GM21423 (cell line): ENCODE results near the gene PFKL.

ENCODE experiments used
- ATAC-seq: cut with Tn5 transposase; IDR thresholded peaks from one replicate; pipeline ENCODE4 v1.9.1; 2021; ENCODE audit warnings: mild to moderate bottlenecking, moderate library complexity; ENCODE audit not compliant: unreplicated experiment

PFKL gene

GRCh38 chr21:44310628-44311507 is 11.0 kb downstream of the PFKL start:
- no peak for ATAC-seq

GRCh38 chr21:44312089-44312488 is 12.2 kb downstream of the PFKL start:
- ATAC-seq = no peak

GRCh38 chr21:44312716-44313115 is 12.9 kb downstream of the PFKL start:
- no peak for ATAC-seq

GRCh38 chr21:44313451-44313850 is 13.6 kb downstream of the PFKL start:
- no peak for ATAC-seq

GRCh38 chr21:44314128-44314527 is 14.3 kb downstream of the PFKL start:
- no peak for ATAC-seq

- no peak for ATAC-seq
Measured at GRCh38 chr21:44314561-44314960, 14.7 kb downstream of the PFKL start.

- ATAC-seq = no peak
Measured at GRCh38 chr21:44315691-44316203, 15.9 kb downstream of the PFKL start.

GRCh38 chr21:44316277-44316900 is 16.5 kb downstream of the PFKL start:
- no peak for ATAC-seq

- no peak for ATAC-seq
Measured at GRCh38 chr21:44317241-44317782, 17.5 kb downstream of the PFKL start.

GRCh38 chr21:44317871-44318270 is 18.0 kb downstream of the PFKL start:
- ATAC-seq = no peak

- no peak for ATAC-seq
Measured at GRCh38 chr21:44318489-44319285, 18.8 kb downstream of the PFKL start.

- ATAC-seq = no peak
Measured at GRCh38 chr21:44319407-44320065, 19.7 kb downstream of the PFKL start.

GRCh38 chr21:44320847-44321246 is 21.0 kb downstream of the PFKL start:
- ATAC-seq = no peak

- ATAC-seq = no peak
Measured at GRCh38 chr21:44321846-44322450, 22.1 kb downstream of the PFKL start.

- ATAC-seq = no peak
Measured at GRCh38 chr21:44322621-44323325, 22.9 kb downstream of the PFKL start.

- ATAC-seq = no peak
Measured at GRCh38 chr21:44323591-44323990, 23.7 kb downstream of the PFKL start.

GRCh38 chr21:44324106-44324853 is 24.4 kb downstream of the PFKL start:
- ATAC-seq = no peak

GRCh38 chr21:44324854-44325107 is 24.9 kb downstream of the PFKL start:
- ATAC-seq = no peak
